Activated naive CD8-positive, alpha-beta T cell treated with anti-CD3 and anti-CD28 coated beads, Interleukin-2, amount 50 U/mL, for 16 hours (primary cell): ENCODE measurements around the gene EP400.

Source experiments
- DNase-seq: peaks from one replicate; pipeline ENCODE4 v3.0.0-alpha.2; 2020; ENCODE audit warnings: low read depth, low spot score

The EP400 gene

DNA sequence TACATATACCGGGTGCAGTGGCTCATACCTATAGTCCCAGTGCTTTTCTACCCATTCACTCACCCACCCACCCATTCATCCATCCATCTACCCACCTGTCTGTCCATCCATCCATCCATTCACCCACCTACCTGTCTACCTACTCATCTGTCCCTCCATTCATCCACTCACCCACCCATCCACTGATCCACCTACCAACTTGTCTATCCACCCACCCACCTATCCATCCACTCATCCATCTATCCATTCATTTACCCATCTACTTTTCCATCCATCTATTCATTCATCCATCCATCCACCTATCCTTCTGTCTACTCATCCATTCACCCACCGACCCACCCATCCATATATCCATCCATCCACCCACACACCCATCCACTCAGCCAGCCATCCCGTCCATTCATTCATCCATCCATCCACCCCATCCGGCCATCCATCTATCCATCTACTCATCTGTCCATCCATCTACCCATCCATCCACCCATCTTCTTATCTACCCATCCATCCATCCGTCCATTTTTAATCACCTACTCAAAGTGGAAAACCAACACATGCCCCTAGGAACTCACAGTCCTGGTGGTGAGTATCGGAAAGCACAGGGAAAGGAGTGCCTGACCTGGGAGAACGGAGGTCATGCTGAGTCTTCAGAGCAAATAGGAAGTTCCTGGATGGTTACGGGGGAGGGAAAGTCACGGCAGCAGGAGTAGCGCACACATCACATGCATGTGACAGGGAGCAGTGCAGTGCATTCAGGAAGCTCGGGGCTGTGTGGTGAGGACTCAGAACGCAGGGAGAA is 174.4 kb downstream of the EP400 start:
- no peak for DNase-seq

DNA sequence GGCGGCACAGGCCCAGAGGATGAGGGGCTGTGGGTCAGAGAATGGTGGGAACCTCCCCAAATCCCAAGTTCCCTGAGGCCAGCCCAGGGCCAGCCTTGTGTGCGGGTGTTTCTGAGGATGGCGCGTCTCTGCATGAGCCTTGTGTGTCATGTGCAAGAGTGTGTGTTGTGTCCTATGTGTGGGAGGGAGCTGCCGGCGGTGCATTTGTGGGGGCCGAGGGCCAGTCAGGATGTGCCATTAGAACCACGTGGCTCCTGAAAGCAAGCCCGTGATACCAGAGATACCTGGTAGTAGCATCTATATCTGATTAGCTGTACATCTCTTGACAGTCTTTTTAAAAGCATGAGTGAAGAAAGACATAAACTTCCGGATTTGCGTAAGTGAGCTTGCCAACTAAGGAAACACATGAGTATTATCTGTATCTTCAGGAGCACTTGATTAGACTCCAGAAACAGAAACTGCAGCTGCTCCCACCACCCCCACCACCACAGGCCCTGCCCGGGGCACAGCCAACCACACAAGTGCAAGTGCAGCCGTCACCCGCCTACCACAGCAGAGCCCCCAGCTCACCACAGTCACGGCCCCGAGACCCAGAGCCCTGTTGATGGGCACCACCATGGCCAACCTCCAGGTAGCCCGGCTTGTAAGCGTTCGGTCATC is 175.2 kb downstream of the EP400 start:
- DNase-seq, result no peak

DNA sequence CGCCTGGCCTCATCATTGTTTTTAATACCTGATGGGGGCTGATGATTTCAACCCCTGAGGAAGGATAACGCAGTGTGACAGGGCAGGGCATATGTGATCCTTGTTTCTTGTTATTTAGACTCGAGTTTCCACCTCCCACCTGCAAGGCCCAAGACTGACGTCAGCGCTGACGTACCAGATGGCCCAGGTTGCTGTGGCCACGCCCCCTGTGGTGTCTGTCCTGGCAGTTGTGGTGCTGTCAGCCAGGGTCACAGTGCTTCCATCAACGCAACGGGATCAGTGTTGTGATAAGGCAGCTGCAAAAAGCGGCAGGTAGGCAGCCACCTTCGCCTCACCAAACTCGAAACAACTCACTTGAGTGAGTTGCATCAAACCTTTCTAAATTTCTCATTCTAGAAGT is 176.0 kb downstream of the EP400 start:
- DNase-seq, result no peak

DNA sequence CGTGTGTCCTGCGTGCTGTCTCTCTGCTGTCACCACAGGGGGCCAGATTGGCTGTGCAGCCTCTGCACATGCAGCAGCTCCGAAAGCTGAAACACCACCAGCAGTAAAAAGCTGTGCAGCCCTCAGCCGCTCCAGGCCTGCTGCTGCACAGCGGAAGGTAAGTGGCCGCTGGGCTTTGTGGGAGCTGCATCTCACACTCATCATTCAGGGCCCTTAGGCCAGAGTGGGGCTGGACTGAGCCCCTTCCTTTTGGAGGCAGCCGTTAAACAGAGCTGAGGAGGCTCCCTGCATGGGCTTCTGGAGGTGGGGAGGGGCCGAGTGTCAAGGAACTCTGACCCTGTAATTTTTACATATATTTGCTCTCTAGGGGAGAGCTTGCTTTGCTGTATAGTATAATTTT is 177.3 kb downstream of the EP400 start:
- DNase-seq, result no peak

DNA sequence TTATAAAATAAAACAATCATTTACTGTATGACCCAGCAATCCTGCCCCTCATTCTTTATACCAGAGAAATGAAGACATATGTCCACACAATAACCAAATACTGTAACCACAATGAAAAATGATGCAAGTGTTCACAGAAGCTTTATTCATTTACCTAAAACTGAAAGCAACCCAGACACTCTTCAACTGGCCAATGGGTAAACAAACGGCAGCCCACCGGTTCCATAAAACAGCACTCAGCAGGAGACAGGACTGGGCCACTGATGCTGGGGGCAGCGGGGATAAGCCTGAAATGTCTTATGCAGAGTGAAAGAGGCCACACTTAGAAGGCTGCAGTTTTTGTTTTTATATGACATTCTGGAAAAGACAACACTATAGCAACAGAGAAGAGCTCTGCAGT is 179.3 kb downstream of the EP400 start:
- DNase-seq, result no peak

DNA sequence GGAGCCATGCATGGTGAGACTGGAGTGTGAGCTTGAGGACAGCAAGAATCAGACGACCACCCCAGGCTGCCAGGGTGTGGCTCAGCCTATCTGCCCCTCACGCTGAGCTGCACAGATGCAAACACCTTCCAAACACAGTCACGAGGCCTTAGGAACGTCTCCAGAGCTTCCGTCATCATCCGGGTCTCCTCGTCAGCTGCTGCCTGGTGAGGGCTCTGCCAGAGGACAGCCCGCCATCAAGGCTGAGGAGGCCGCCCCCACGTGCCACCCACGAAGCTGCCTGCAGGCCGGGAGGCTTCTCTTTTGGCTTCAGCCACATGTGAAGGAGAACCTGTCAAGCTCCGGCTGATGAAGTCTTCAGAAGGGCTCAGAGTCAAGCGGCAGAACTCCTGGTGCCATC is 180.9 kb downstream of the EP400 start:
- no peak for DNase-seq
